PFSK-1 (cell line): ENCODE measurements around the gene NUDT16.

ENCODE experiments used
- FOXP2 ChIP-seq: optimal IDR thresholded peaks from 2 replicates; pipeline ENCODE3; 2011; ENCODE audit warnings: borderline replicate concordance, control low read depth, inconsistent platforms; ENCODE audit not compliant: insufficient read depth; ENCODE audit errors: extremely low read length, extremely low read depth
- POLR2AphosphoS5 ChIP-seq: IDR thresholded peaks from 2 replicates; pipeline ENCODE4 v1.6.1; 2012; ENCODE audit warnings: low read depth, mild to moderate bottlenecking, control low read depth, low read length, moderate library complexity
- REST ChIP-seq, 2 experiments: IDR thresholded peaks; 2 replicates each; pipeline versions ENCODE4 v1.6.1 to v1.8.0; 2011 to 2012; ENCODE audit warnings: low read depth in 2 of 2, low read length in 2 of 2, control low read depth in 1 of 2, inconsistent platforms in 1 of 2, mild to moderate bottlenecking in 1 of 2, moderate library complexity in 1 of 2; ENCODE audit not compliant: insufficient read depth in 1 of 2
- SIN3A ChIP-seq: IDR thresholded peaks from 2 replicates; pipeline ENCODE4 v1.6.1; 2012; ENCODE audit warnings: mild to moderate bottlenecking, low read length, moderate library complexity, borderline replicate concordance; ENCODE audit not compliant: insufficient read depth

GRCh38 chr3:131393868-131394267 lies 12.3 kb downstream of the NUDT16 start:
- TF ChIP-seq REST (IDR thresholded peaks at IDR 0.05; ENCODE audit: insufficient read depth in 1 of 2, low read depth in 2 of 2, low read length in 2 of 2) (no peak), POLR2AphosphoS5 (no peak), SIN3A (no peak), FOXP2 (no peak)
